T-helper 1 cell treated with Interleukin-12 subunit alpha and Interleukin-12 subunit beta and Interleukin-4 antibody, amounts not matched to agents 30 ng/mL and 1 ng/mL, for 36 hours (primary cell): Measurements from ENCODE around the gene MLN. TPM values are rescaled to one million over a fixed set of nuclear protein-coding genes. Genes with fewer than 3 reads are reported as not detected.

ENCODE experiments used
- intact Hi-C: fragments of 100-400 bp; cut with micrococcal nuclease; formaldehyde crosslinking; loops from one replicate; pipeline ENCODE4 v1.15.1; 2024
- total RNA-seq: library from RNA; stranded (reverse); gene quantifications from 2 replicates; pipeline ENCODE4 v1.2.3, GENCODE V29; 2022

The MLN gene
- total RNA-seq, 1 donor from 2014 or later, result not detected

GRCh38 chr6:33816911-33817310 is 13.1 kb upstream of the MLN start:
- intact Hi-C loops, result no loop called here

- intact Hi-C loops, result no loop called here
Measured at GRCh38 chr6:33815854-33816253, 12.1 kb upstream of the MLN start.

- intact Hi-C loops, result no loop called here
Measured at GRCh38 chr6:33813990-33814985, 10.5 kb upstream of the MLN start.

GRCh38 chr6:33813246-33813904 is 9.6 kb upstream of the MLN start:
- intact Hi-C loops, result no loop called here

- intact Hi-C loops, result no loop called here
Measured at GRCh38 chr6:33812669-33813068, 8.9 kb upstream of the MLN start.

GRCh38 chr6:33809594-33809993 is 5.8 kb upstream of the MLN start:
- intact Hi-C loops, result no loop called here

GRCh38 chr6:33808641-33809180 is 4.9 kb upstream of the MLN start:
- intact Hi-C loops, result no loop called here

GRCh38 chr6:33807606-33808005 is 3.8 kb upstream of the MLN start:
- intact Hi-C loops, result no loop called here

GRCh38 chr6:33806841-33807240 is 3.0 kb upstream of the MLN start:
- intact Hi-C loops, result no loop called here

- intact Hi-C loops, result no loop called here
Measured at GRCh38 chr6:33802186-33802958, 1.4 kb downstream of the MLN start.

- intact Hi-C loops, result no loop called here
Measured at GRCh38 chr6:33801611-33802010, 2.2 kb downstream of the MLN start.

- intact Hi-C loops, result no loop called here
Measured at GRCh38 chr6:33800248-33800969, 3.4 kb downstream of the MLN start.

GRCh38 chr6:33799454-33800113 is 4.2 kb downstream of the MLN start:
- intact Hi-C loops, result no loop called here

GRCh38 chr6:33798343-33798848 is 5.4 kb downstream of the MLN start:
- intact Hi-C loops, result no loop called here

- intact Hi-C loops, result no loop called here
Measured at GRCh38 chr6:33797626-33798342, 6.0 kb downstream of the MLN start.

GRCh38 chr6:33794910-33795623 is 8.7 kb downstream of the MLN start:
- intact Hi-C loops, result no loop called here

- intact Hi-C loops, result no loop called here
Measured at GRCh38 chr6:33792981-33793380, 10.8 kb downstream of the MLN start.

- intact Hi-C loops, result no loop called here
Measured at GRCh38 chr6:33791620-33792019, 12.2 kb downstream of the MLN start.

GRCh38 chr6:33790910-33791309 is 12.9 kb downstream of the MLN start:
- intact Hi-C loops, result no loop called here
